ENCODE data around the gene SOWAHB. TPM values are rescaled to one million over a fixed set of nuclear protein-coding genes. Genes with fewer than 3 reads are reported as not detected.

The SOWAHB gene
- total RNA-seq, 2 experiments from 2014 or later: not detected

DNA sequence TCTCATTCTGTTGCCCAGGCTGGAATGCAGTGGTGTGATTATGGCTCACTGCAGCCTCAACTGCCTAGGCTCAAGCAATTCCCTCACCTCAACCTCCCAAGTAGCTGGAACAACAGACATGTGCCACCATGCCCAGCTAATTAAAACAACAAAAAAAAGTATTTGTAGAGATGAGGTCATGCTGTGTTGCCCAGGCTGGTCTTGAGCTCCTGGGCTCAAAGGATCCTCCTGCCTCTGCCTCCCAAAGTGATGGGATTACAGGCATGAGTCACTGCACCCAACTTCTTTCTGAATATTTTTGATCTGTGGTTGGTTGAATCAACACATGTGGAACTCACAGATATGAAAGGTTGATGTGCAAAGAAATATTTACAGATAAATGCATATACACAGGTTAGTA lies 33.1 kb upstream of the SOWAHB start:
- BruUV-seq (replicated peaks): no TSS peak
- Histone ChIP-seq H3K4me1 (ENCODE audit: insufficient read depth, low read length, poor library complexity, severe bottlenecking) (no peaks in the 10 kb centered on the region), H3K9me2 (ENCODE audit: insufficient read depth, low read length) (no peaks in the 10 kb centered on the region), H3K4me2 (ENCODE audit: low read length) (no peak overlapping the region), H3K36me3 (ENCODE audit: insufficient read depth, low read length) (no peaks in the 10 kb centered on the region), H3K4me3 (ENCODE audit: low read depth, low read length, poor library complexity, severe bottlenecking) (no peak overlapping the region), H4K20me1 (ENCODE audit: insufficient read depth, low read length) (no peaks in the 10 kb centered on the region), H3K9me3 (ENCODE audit: low read length) (no peaks in the 10 kb centered on the region), H3K79me2 (ENCODE audit: insufficient read depth, low read depth, low read length) (no peaks in the 10 kb centered on the region), H2AFZ (ENCODE audit: low read length) (no peak overlapping the region), H3K27ac (ENCODE audit: low read depth, low read length, poor library complexity, severe bottlenecking) (no peak overlapping the region)
- TF ChIP-seq, protein P1, sequence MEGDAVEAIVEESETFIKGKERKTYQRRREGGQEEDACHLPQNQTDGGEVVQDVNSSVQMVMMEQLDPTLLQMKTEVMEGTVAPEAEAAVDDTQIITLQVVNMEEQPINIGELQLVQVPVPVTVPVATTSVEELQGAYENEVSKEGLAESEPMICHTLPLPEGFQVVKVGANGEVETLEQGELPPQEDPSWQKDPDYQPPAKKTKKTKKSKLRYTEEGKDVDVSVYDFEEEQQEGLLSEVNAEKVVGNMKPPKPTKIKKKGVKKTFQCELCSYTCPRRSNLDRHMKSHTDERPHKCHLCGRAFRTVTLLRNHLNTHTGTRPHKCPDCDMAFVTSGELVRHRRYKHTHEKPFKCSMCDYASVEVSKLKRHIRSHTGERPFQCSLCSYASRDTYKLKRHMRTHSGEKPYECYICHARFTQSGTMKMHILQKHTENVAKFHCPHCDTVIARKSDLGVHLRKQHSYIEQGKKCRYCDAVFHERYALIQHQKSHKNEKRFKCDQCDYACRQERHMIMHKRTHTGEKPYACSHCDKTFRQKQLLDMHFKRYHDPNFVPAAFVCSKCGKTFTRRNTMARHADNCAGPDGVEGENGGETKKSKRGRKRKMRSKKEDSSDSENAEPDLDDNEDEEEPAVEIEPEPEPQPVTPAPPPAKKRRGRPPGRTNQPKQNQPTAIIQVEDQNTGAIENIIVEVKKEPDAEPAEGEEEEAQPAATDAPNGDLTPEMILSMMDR (conservative IDR thresholded peaks at IDR 0.05; ENCODE audit: low read length): no peak
- no peak for TF ChIP-seq EZH2phosphoT487 (IDR thresholded peaks at IDR 0.05; ENCODE audit: borderline replicate concordance, low read depth, low read length)
- intact Hi-C loops (cut with micrococcal nuclease; ENCODE audit: unreplicated experiment): no loop called here
- DNase-seq (ENCODE audit: low spot score): no peak
- POLR2A ChIA-PET: interaction anchor here (1.2 kb wide), 1 partner anchor 18 kb away, joined by 3 read pairs; the partner anchor contains the start of gene SEPTIN11
- CTCF ChIA-PET (ENCODE audit: unreplicated experiment): no interaction called here

DNA sequence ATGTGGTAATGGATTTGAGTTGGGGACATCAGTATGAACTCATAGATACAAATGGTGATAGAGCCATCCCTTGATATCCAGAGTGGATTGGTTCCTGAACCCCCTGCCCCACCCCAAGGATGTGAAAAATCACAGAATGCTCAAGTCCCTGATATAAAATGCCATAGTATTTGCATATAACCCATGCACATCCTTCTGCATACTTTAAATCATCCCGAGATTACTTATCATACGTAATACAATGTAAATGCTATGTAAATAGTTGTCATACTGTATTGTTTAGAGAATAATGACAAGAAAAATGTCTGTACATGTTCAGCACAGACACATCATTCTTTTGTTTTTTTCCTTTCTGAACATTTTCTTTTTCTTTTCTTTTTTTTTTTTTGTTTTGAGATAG lies 32.7 kb upstream of the SOWAHB start:
- TF ChIP-seq, protein P1 (conservative IDR thresholded peaks at IDR 0.05; ENCODE audit: low read length): no peak
- TF ChIP-seq EZH2phosphoT487 (IDR thresholded peaks at IDR 0.05; ENCODE audit: borderline replicate concordance, low read depth, low read length): no peak
- CTCF ChIA-PET (ENCODE audit: unreplicated experiment): no interaction called here
- Histone ChIP-seq H3K9me2 (ENCODE audit: insufficient read depth, low read length) (no peaks in the 10 kb centered on the region), H4K20me1 (ENCODE audit: insufficient read depth, low read length) (no peaks in the 10 kb centered on the region), H2AFZ (ENCODE audit: low read length) (no peak overlapping the region), H3K4me1 (ENCODE audit: insufficient read depth, low read length, poor library complexity, severe bottlenecking) (no peaks in the 10 kb centered on the region), H3K27ac (ENCODE audit: low read depth, low read length, poor library complexity, severe bottlenecking) (no peak overlapping the region), H3K4me3 (ENCODE audit: low read depth, low read length, poor library complexity, severe bottlenecking) (no peak overlapping the region), H3K79me2 (ENCODE audit: insufficient read depth, low read depth, low read length) (no peaks in the 10 kb centered on the region), H3K36me3 (ENCODE audit: insufficient read depth, low read length) (no peaks in the 10 kb centered on the region), H3K9me3 (ENCODE audit: low read length) (no peaks in the 10 kb centered on the region), H3K4me2 (ENCODE audit: low read length) (no peak overlapping the region)
- intact Hi-C loops (cut with micrococcal nuclease; ENCODE audit: unreplicated experiment): no loop called here
- no TSS peak for BruUV-seq (replicated peaks)
- POLR2A ChIA-PET: interaction anchor here (1.2 kb wide), 1 partner anchor 19 kb away, joined by 3 read pairs; the partner anchor contains the start of gene SEPTIN11
- no peak for DNase-seq (ENCODE audit: low spot score)

DNA sequence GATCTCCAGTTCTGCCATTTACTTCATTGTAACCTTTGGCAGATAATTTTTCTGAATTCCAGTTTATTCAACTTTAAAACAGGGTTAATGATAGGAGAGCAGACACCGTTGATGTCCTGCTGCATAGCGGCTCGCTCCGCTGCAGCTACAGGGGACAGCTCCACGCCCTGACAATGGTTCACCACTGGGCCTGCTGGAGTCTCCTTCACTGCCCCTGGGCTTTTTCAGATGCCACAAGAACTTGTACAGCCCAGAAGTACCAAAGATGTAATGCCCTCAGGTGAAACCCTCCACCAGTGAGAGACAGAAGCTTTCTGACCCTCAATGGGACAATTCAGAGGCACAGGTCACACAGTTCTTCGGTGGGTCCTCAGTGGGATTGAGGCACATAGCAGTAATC lies 28.9 kb upstream of the SOWAHB start:
- DNase-seq (ENCODE audit: low spot score): no peak
- no peak overlapping the region for H3K4me3 ChIP-seq (ENCODE audit: low read depth, low read length, poor library complexity, severe bottlenecking)
- H4K20me1 ChIP-seq (ENCODE audit: insufficient read depth, low read length): no peaks in the 10 kb centered on the region
- no peak for TF ChIP-seq EZH2phosphoT487 (IDR thresholded peaks at IDR 0.05; ENCODE audit: borderline replicate concordance, low read depth, low read length)
- TF ChIP-seq, protein P1 (conservative IDR thresholded peaks at IDR 0.05; ENCODE audit: low read length): no peak
- BruUV-seq (replicated peaks): no TSS peak
- H3K27ac ChIP-seq (ENCODE audit: low read depth, low read length, poor library complexity, severe bottlenecking): no peak overlapping the region
- POLR2A ChIA-PET: no interaction called here
- H3K79me2 ChIP-seq (ENCODE audit: insufficient read depth, low read depth, low read length): no peaks in the 10 kb centered on the region
- H3K4me2 ChIP-seq (ENCODE audit: low read length): no peak overlapping the region
- CTCF ChIA-PET (ENCODE audit: unreplicated experiment): no interaction called here
- intact Hi-C loops (cut with micrococcal nuclease; ENCODE audit: unreplicated experiment): no loop called here
- no peaks in the 10 kb centered on the region for H3K9me2 ChIP-seq (ENCODE audit: insufficient read depth, low read length)
- no peaks in the 10 kb centered on the region for H3K4me1 ChIP-seq (ENCODE audit: insufficient read depth, low read length, poor library complexity, severe bottlenecking)
- H3K9me3 ChIP-seq (ENCODE audit: low read length): no peaks in the 10 kb centered on the region
- H3K36me3 ChIP-seq (ENCODE audit: insufficient read depth, low read length): no peaks in the 10 kb centered on the region
- H2AFZ ChIP-seq (ENCODE audit: low read length): no peak overlapping the region

Data from OCI-LY7 (cell line).